HTERT RPE-1 (cell line): ENCODE data around the gene BRSK1.

ENCODE experiments used
- in situ Hi-C: fragments of 300-500 bp; cut with MboI; formaldehyde crosslinking; loops from 4 replicates; pipeline ENCODE4 v1.14.3; 2020; ENCODE audit warnings: low sequenced_read_pairs

The BRSK1 gene

DNA sequence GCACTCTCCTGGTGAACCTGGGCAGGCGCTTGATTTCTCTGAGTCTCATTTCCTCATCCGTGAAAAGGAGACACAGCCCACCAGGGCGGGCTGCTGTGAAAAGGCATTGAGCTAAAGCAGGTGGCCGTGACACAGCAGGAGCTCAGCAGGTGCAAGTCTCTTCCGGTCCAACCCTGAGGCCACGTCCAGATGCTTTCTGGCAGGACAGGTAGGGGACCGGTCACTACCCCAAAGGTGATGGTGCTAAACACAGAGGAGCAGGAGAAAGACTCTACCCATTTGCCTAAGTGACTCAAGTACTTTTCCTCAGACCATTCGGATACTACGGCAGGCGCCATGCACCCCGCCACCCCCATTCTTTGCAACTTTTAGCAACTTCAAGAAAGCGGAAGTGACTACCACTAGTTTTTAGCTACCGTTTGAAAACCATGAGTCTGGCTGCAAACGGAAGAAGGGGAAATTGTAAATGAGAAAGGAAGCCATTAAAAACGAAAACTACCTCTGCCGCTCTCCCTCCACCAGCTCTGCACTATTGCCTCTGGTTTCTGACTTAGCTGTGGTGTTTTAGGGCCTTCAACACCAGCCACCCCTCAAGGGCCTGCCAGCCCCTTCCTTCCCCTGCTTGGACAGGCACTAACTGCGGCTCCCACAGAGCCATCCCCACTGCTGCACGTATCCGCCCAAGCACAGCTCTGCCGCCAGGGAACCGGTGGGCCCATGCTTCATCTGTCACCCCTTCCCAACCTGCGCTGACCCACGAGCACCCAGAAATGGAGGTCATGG lies 29.8 kb upstream of the BRSK1 start:
- in situ Hi-C loops: no loop called here

DNA sequence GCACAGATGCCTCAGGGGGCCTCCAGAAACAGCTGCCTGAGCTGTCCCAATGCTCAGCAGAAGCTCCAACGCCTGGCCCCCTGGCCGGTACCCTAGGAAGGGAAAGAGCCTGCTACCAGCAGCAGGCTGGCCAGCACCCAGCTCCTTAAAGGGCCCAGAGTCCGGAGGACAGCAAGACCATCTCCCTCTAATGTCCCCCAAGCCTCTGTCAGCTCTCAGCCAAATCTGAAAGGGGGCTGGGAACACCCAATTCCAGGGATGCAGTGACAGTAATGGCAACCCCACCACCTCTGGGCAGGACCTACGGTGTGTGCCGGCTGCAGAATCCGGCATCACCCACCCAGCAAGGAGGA lies 29.2 kb upstream of the BRSK1 start:
- in situ Hi-C loops: no loop called here

GRCh38 chr19:55255618-55256423 lies 28.0 kb upstream of the BRSK1 start:
- in situ Hi-C loops: no loop called here

DNA sequence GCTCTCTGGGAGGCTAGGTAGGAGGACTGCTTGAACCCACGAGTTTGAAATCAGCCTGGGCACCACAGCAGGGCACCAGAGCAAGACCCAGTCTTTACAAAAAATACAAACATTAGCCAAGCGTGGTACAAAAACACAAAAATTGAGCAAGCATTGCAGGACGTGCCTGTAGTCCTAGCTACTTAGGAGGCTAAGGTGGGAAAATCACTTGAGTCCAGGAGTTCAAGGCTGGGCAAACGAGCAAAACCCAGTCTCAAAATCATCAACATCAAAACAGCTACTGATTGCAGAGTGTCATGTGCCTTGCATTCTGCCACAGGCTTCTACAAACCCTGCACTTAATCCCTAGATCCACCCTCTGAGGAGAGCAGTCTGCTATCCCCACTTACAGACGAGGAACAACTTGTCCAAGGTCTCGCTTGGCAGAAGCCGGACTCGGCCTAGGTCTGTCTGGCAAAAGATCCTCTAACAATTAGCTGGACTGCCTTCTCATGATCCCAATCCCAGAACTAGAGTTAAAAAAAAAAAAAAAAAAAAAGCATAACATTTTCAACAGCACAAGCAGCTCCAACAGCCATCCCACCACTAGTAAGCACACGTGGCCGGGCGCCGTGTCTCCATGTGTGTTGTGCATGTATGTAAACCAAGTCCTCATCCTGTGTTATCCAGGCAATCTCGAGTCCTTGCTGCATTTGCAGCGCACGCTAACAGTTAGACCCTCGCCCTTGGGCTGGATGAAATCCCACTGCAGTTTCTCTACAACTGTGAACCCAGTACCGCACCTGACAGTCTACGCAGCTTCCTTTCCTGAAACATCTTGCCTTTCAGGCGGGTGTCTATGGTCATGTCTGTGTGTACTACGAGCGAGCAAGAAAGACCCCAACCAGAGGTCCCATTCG lies 27.0 kb upstream of the BRSK1 start:
- in situ Hi-C loops: no loop called here

DNA sequence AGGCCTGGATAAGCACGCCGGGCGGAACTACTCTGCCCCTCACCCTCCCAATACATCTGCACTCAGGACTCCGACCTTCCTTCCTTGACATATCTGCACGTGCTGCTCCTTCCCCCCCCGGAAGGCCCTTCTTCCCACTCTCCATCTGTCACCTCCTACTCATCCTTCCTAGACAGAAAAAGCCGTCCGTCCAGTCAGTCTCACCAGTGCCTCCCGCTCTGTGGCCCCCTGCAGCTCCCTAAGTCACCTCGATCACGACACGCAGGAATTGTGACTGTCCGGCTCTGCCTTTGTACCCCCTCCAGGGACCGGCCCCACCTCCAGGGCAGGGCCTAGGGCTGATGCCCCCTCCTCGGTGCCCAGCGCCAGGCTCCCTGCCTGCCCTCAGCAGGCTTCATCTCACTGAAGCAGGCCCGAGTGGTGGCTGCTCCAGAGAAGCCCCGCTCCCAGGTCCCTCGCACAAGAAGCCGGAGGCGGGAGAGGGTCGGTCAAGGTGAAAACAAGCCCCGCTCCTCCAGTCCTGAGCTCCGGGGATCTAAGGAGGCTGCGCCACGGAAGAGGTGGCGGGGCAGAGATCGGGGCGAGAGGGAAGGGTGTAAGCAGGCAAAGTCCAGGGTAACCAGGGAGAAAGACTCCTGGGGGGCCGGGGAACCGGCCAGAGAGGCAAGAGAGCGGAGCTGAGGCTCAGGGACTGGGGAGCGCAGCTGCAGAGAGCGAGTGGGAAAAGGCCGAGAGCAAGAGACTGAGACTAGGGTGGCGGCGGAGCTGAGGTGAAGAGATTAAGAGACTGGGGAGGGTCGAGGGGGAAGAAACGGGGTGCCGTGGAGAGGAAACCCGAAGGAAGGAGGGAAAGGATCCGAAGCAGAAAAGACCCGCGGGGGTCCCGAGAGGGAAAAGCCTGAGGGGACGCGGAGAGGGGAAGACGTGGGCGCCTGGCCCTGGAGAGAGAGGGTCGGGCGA lies 26.1 kb upstream of the BRSK1 start:
- in situ Hi-C loops: no loop called here

DNA sequence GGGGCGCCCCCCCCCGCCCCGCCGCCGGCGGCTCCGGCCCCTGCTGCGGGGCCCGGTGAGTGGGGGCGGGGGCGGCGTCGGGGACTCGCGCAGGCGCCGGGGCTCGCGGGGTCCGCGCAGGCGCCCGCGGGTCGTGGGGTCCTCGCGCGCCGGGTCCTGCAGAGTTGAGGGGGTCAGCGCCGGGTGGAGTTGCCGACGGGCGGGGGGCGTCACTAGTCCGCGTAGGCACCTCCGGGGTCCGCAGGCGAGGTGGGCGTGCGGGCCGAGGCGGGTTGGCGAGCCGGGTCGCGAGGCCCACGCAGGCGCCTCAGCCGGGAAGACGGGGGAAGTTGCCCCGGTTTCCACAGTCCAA lies 25.3 kb upstream of the BRSK1 start:
- in situ Hi-C loops: no loop called here

DNA sequence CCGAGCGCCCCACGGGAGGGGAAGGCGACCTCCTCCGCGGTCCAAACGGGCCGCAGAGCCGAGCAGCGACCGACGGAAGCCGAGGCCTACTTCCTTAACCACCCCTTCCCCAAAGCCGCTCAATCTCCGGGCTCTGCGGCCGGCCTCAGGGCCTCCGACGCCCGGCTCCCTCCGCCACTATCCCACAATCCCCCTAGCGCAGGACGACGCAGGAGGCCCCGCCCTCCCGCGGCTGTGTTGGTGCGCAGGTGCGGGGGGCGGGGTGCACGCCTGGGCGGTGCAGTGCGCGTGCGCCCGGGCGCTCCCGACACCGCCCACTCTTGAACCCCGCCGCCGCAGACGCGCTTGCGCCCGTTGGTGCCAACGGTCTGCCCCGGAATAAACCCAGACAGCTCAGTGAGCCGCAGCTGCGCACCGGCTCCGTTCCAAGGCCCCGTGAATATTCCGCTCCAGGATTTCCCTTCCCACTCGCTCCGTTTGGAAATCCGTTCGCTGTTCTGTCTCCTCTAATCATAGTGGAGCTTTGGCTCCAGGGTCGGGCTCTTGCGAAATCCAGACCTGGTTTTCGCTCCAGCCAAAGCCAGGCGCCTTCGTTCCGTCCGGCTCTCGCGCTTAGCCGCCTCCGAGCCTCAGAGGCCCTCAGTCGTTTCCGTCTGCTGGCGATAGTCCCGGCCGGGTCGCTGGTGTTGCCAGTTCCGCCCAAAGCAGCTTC lies 24.8 kb upstream of the BRSK1 start, which contains the start of gene PPP6R1:
PPP6R1 (minus strand) TSS at position 190 of the 712 bp plus-strand sequence. CDS start 11,914 bp downstream, outside the sequence.
- in situ Hi-C loops: no loop called here

DNA sequence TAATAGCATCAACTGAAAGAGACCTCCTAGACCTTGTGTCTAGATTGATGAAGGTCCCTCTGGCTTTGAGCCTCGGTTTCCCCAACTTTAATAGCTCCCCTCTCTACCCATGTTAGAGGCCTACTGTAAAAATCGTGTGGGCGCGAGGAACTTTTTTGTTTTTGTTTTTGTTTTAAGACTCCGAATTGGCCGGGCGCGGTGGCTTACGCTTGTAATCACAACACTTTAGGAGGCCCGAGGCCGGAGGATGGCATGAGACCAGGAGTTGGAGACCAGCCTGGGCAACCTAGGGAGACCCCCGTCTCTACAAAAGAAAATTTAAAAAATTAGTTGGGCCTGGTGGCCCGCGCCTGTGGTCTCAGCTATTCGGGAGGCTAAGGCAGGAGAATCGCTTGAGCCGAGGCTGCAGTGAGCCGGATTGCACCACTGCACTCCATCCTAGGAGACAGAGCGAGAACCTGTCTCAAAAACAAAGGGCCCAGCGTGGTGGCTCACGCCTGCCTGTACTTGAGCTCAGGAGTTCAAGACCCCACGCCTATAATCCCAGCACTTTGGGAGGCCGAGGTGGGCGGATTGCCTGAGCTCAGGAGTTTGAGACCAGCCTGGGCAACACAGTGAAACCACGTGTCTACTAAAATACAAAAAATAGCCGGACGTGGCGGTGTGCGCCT lies 24.1 kb upstream of the BRSK1 start:
- in situ Hi-C loops: no loop called here

DNA sequence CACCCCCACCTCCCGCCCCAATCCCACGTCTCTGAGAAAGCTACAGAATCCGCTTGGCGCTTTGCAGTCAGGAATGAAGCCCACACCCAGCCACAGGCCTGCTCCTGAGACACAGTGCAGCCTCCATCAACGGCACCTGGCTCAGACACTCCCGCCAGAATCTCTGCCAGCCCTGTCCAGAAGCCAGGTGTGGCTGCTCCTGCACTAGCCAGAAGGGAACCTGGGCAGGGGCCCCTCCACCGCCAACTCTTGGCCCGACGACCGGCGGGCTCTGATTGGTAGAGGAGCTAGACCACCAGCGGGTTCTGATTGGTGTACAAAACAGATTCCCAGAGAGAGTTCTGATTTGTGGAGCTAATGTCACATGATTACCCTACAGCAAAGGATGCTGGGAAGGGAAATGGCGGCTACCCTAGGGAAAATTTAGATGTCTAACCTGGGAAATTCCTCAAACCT lies 22.1 kb upstream of the BRSK1 start:
- in situ Hi-C loops: no loop called here

DNA sequence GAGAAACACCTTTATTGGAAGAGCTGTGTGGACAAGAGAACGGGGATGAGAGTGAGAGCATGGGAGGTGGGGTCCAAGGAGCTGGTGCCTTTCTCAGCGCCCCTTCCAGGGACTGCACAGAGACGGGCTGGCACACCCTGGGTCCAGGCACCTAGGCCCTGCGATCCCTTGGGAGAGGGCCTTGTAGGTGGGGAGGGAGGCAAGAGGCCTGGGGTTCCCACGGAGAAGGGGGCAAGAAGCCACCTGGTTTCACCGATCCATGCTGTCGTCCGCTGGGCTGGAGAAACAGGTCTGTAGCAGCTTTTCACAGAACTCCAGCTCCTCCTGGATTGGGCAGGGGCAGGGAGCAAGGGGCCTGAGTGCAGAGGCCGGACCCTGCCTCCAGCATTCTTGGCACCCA lies 21.4 kb upstream of the BRSK1 start:
- in situ Hi-C loops: no loop called here

- in situ Hi-C loops: no loop called here
Observed at GRCh38 chr19:55264531-55264930, 19.3 kb upstream of the BRSK1 start.

- in situ Hi-C loops: no loop called here
Observed at GRCh38 chr19:55265173-55265572, 18.6 kb upstream of the BRSK1 start.

- in situ Hi-C loops: no loop called here
Observed at GRCh38 chr19:55265723-55266386, 17.9 kb upstream of the BRSK1 start.

DNA sequence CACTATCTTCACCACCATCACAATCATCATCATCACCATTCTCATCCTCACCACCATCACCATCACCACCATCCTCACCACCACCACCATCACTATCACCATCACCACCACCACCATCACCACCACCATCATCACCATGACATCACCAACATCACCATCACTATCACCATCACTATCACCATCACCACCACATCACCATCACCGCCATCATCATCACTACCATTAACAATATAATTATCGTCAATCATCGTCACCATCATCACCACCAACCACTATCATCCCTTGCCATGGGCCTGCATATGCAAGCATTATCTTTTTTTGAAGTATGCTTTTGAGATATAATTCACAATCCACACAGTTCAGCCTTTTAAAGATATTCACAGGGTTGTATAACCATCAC lies 17.4 kb upstream of the BRSK1 start:
- in situ Hi-C loops: no loop called here

DNA sequence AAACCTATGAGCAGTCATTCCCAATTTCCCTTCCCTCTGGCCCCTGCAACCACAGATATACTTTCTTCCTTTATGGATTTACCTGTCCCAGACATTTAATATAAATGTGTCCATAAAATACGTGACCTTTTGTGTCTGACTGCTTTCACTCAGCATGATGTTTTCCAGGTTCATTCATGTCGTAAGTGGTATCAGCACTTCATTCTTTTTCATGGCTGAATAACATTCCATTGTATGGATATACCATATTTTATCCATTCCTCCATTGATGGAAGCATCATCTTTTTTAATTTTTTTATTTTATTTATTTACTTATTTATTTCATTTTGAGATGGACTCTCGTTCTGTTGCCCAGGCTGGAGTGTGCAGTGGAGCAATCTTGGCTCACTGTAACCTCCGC lies 17.0 kb upstream of the BRSK1 start:
- in situ Hi-C loops: no loop called here

GRCh38 chr19:55269299-55269698 lies 14.5 kb upstream of the BRSK1 start:
- in situ Hi-C loops: no loop called here

- in situ Hi-C loops: no loop called here
Observed at GRCh38 chr19:55270172-55270942, 13.4 kb upstream of the BRSK1 start.

DNA sequence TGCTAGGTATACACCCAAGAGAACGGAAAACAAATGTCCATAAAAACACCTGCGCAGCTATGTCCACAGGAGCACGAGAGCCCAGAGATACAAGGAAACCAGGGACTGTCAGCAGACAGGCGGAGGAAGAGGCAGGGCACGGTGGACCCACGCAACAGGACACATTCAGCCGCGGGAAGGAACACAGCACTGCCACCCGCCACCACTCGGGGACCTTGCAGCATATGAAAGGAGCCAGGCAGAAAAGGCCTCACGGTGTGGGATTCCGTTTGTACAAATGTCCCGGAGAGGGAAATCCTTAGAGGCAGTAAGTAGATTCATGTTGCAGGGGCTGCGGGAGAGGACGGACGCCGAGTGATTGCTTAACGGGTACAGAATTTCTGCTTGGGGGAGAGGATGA lies 11.7 kb upstream of the BRSK1 start:
- in situ Hi-C loops: no loop called here
